ENCODE results near the gene FMO1. TPM values are rescaled to one million over a fixed set of nuclear protein-coding genes. Genes with fewer than 3 reads are reported as not detected.

FMO1 gene
- total and polyA plus RNA-seq, 10 of the 15 experiments (the other 5 are each of a cell fraction or from before 2014, with no cell fraction given): not detected

- CTCF ChIA-PET: no interaction called here
- BruUV-seq (replicated peaks): no TSS peak
- POLR2A ChIA-PET: no interaction called here
- H3K27ac ChIP-seq (ENCODE audit: control insufficient read depth, insufficient read depth): no peak overlapping the region
- TF ChIP-seq NFXL1 (IDR thresholded peaks at IDR 0.05; ENCODE audit: borderline replicate concordance) (no peak), CBFB (IDR thresholded peaks at IDR 0.05; ENCODE audit: low read depth) (no peak), REST (IDR thresholded peaks at IDR 0.05; ENCODE audit: low read depth, low read length) (no peak), HDAC2 (IDR thresholded peaks at IDR 0.05) (no peak), BACH1 (IDR thresholded peaks at IDR 0.05; ENCODE audit: borderline replicate concordance) (no peak), ASH2L (IDR thresholded peaks at IDR 0.05; ENCODE audit: borderline replicate concordance, low read depth) (no peak), ZBTB11 (CRISPR knock-in tag; IDR thresholded peaks at IDR 0.05) (no peak), SUZ12 (IDR thresholded peaks at IDR 0.05; ENCODE audit: unreplicated experiment) (no peak)
- ATAC-seq (no peak), FAIRE-seq (no peak), DNase-seq (ENCODE audit: low read depth, low spot score) (no peak)
- RAD21 ChIA-PET (ENCODE audit: unreplicated experiment): no interaction called here
- H3K4me2 ChIP-seq (ENCODE audit: control insufficient read depth, insufficient read depth): no peak overlapping the region
- no peaks in the 10 kb centered on the region for H3K79me2 ChIP-seq (ENCODE audit: control insufficient read depth, insufficient read depth, low read length)
- 25% methylated on average over 4 of the region's 4 CpGs for WGBS (ENCODE audit: insufficient coverage, insufficient replicate concordance, low lambda C conversion rate, missing lambda C conversion rate)
- intact Hi-C loops (cut with micrococcal nuclease; ENCODE audit: unreplicated experiment): no loop called here
- H3K36me3 ChIP-seq (ENCODE audit: control insufficient read depth in 2 of 2, insufficient read depth in 2 of 2, low read length in 1 of 2): no peaks in the 10 kb centered on the region
- H3K4me3 ChIP-seq: no peak overlapping the region
- no peak overlapping the region for H2AFZ ChIP-seq (ENCODE audit: control insufficient read depth, low read depth, low read length)
- no peaks in the 10 kb centered on the region for H3K9me3 ChIP-seq (replicated peaks; ENCODE audit: control insufficient read depth, insufficient read depth, low read length)
- SMC1A ChIA-PET (ENCODE audit: uncharacterized antibody, unreplicated experiment): no interaction called here
- no peak overlapping the region for H3K9ac ChIP-seq (ENCODE audit: control insufficient read depth, insufficient read depth, low read length)
- H4K20me1 ChIP-seq (ENCODE audit: control insufficient read depth, insufficient read depth): no peaks in the 10 kb centered on the region
- in situ Hi-C loops (cut with MboI): no loop called here
- no peaks in the 10 kb centered on the region for H3K4me1 ChIP-seq (ENCODE audit: control insufficient read depth, insufficient read depth, low read length)
- H3K27me3 ChIP-seq (replicated peaks in 1 of 2; ENCODE audit: control insufficient read depth in 2 of 2, insufficient read depth in 2 of 2, low read length in 1 of 2): no peaks in the 10 kb centered on the region; a peak in 2 of 4 replicates
Measured at GRCh38 chr1:171266930-171267329, 18.6 kb downstream of the FMO1 start.
